DMS53 treated with DMSO at 0.1 percent for 48 hours (cell line): Measurements from ENCODE around the gene ZNF224.
"Not testable (repeated sequence)": the region's sequence is repeated elsewhere in the genome, so short reads cannot be mapped to it uniquely, and the experiment has no call there.

Experiments
- DNase-seq: peaks from one replicate; lab custom pipeline; 2025; ENCODE audit not compliant: unreplicated experiment; lab: John Stamatoyannopoulos, UW

Gene ZNF224

DNA sequence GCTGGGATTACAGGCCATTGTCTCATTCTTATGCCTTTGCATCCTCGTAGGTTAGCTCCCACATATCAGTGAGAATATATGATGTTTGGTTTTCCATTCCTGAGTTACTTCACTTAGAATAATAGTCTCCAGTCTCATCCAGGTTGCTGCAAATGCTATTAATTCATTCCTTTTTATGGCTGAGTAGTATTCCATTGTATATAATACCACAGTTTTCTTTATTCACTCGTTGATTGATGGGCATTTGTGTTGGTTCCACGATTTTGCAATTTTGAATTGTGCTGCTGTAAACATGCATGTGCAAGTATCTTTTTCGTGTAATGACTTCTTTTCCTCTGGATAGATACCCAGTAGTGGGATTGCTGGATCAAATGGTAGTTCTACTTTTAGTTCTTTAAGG lies 27.0 kb downstream of the ZNF224 start:
- DNase-seq = not testable (repeated sequence)

DNA sequence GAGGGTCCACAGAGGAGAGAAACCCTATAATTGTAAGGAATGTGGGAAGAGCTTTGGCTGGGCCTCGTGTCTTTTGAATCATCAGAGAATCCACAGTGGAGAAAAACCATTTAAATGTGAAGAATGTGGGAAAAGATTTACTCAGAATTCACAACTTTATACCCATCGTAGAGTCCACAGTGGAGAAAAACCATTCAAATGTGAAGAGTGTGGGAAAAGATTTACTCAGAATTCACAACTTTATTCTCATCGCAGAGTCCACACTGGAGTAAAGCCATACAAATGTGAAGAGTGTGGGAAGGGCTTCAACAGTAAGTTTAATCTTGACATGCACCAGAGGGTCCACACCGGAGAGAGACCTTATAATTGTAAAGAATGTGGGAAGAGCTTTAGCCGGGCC lies 37.8 kb downstream of the ZNF224 start:
- no peak for DNase-seq

DNA sequence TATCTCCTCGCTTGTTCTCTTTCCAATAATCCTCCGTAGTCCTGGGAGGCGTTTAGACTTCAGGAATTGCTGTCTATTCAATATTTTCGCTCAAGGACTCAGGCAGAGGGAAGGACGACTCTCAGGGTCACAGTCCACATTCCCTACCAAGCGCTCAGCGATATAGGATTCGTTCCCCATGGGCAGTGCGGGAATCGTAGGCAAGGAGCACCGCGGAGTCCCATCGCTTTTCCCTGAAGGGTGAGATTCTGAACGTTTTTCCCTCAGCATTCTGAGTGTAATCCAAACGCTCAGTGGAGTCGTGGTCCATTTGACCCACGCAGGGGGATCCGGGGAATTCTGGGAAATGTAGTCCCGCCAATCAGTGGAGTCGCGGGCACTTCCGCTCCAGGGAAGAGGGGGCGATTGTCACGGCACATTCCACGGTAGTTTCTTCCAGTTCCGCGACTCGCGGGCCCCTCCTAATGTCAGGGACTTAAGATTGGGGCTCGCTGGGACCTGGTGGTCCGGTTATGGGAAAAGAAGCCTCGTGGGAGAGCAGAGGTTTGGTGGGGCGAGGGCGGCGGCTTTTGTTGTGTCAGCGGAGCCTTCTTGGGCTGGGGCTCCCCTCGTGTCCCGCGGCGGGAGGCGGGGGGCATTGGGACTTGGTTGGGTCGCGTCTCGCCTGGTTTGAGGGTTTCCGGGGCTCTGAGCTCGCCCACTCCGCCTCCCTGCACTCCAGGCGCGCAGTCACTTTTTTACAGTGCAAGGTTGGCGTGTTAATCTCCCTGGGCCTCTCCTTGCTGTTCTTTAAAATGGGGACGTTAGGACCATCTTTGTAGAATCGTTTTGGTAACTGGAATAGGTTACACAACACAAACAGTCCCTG lies 47.3 kb downstream of the ZNF224 start, which contains the start of gene ZNF234:
Gene ZNF234 (plus strand): TSS at position 364 of the 868 bp plus-strand sequence. CDS start 3,079 bp downstream, outside the sequence.
- peak; percentile 58 for DNase-seq

DNA sequence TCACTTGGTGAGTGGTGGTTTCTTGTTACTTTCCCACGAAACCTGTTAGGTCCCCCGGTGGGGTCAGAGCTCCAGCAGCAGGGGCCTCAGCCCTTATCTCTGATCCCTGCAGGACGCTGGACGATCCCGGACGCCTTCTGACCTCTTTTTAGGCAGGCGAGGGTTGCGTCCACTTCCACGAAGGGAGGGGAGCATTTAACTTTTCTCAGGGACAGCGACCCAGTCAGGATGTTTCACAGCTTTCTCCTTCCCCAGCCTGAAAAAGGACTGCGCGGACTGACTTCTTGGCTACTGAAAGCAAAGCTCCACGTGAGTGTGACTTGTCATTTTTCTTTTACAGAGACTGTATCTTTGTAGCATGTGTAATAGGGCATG lies 47.9 kb downstream of the ZNF224 start:
- no peak for DNase-seq

DNA sequence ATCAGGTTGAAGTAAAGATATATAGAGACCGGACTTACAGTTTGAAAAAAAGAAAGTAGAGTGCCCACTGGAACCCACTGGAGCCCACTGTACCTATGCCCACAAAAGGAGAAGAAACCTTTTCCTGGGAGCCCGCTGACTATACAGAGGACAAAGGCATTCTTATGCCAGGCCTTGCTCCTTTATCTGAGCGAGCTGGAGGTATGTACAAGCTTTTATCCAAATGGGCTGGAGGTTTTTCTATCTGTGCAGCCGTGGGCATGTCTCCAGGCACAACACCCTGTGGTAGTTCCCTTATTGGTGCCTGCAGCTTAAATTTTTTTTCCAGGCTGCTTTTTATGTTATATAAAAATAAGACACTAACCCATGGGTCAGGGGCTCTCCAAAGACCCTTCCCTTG lies 55.6 kb downstream of the ZNF224 start:
- DNase-seq = no peak

DNA sequence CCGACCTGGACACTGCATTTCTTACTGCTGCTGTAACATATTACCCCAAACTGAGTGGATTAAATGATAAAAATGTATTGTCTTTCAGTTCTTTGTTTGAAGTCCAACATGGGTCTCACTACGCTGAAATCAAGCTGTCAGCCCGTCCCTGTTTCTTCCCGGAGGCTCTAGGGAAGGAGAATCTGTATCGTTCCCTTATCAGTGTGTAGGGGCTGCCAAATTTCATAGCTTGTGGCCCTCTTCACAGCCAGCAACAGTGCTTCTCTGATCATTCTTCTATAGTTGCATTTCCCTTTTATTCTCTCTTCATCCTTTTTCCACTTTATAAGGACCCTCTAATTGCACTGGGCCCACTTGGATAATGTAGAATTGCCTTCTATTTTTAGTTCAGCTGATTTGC lies 57.3 kb downstream of the ZNF224 start:
- no peak for DNase-seq

DNA sequence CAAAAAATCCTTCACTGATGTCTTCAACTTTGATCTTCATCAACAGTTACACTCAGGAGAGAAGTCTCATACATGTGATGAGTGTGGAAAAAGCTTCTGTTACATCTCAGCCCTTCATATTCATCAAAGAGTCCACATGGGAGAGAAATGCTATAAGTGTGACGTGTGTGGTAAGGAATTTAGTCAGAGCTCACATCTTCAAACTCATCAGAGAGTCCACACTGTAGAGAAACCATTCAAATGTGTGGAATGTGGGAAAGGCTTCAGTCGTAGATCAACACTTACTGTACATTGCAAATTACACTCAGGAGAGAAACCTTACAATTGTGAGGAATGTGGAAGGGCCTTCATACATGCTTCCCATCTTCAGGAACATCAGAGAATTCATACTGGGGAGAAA lies 62.3 kb downstream of the ZNF224 start:
- DNase-seq = no peak
